GM21529 (cell line): Measurements from ENCODE around the gene CALN1.
"Not testable (repeated sequence)": the region's sequence is repeated elsewhere in the genome, so short reads cannot be mapped to it uniquely, and the experiment has no call there.

Experiments used
- ATAC-seq: cut with Tn5 transposase; IDR thresholded peaks from one replicate; pipeline ENCODE4 v1.9.1; 2021; ENCODE audit not compliant: unreplicated experiment

The CALN1 gene

GRCh38 chr7:72409638-72410015 lies 2.5 kb downstream of the CALN1 start:
- no peak for ATAC-seq

GRCh38 chr7:72408966-72409637 lies 3.0 kb downstream of the CALN1 start:
- no peak for ATAC-seq

- ATAC-seq: no peak
These were observed 5.2 kb downstream of the CALN1 start for GRCh38 chr7:72406820-72407403.

- ATAC-seq: no peak
These were observed 6.3 kb downstream of the CALN1 start for GRCh38 chr7:72405871-72406270.

- no peak for ATAC-seq
These were observed 6.7 kb downstream of the CALN1 start for GRCh38 chr7:72405418-72405817.

- ATAC-seq: no peak
These were observed 7.4 kb downstream of the CALN1 start for GRCh38 chr7:72404743-72405142.

GRCh38 chr7:72403458-72404076 lies 8.6 kb downstream of the CALN1 start:
- no peak for ATAC-seq

- ATAC-seq: no peak
These were observed 18.1 kb downstream of the CALN1 start for GRCh38 chr7:72394016-72394415.

- no peak for ATAC-seq
These were observed 20.2 kb downstream of the CALN1 start for GRCh38 chr7:72391821-72392377.

- ATAC-seq: no peak
These were observed 26.0 kb downstream of the CALN1 start for GRCh38 chr7:72386118-72386517.

- ATAC-seq: no peak
These were observed 49.9 kb downstream of the CALN1 start for GRCh38 chr7:72362246-72362645.

- no peak for ATAC-seq
These were observed 66.9 kb downstream of the CALN1 start for GRCh38 chr7:72345208-72345727.

GRCh38 chr7:72343991-72344390 lies 68.1 kb downstream of the CALN1 start:
- no peak for ATAC-seq

GRCh38 chr7:72343354-72343753 lies 68.8 kb downstream of the CALN1 start:
- not testable (repeated sequence) for ATAC-seq

GRCh38 chr7:72337390-72338167 lies 74.6 kb downstream of the CALN1 start:
- no peak for ATAC-seq

- no peak for ATAC-seq
These were observed 75.3 kb downstream of the CALN1 start for GRCh38 chr7:72336632-72337389.

- ATAC-seq: no peak
These were observed 75.8 kb downstream of the CALN1 start for GRCh38 chr7:72336382-72336631.

- ATAC-seq: no peak
These were observed 76.4 kb downstream of the CALN1 start for GRCh38 chr7:72335561-72336381.

- ATAC-seq: no peak
These were observed 77.4 kb downstream of the CALN1 start for GRCh38 chr7:72334698-72335097.

- no peak for ATAC-seq
These were observed 78.1 kb downstream of the CALN1 start for GRCh38 chr7:72334066-72334465.
